HG03460 (cell line): ENCODE data around the gene C16orf89.
"Not testable (repeated sequence)": the region's sequence is repeated elsewhere in the genome, so short reads cannot be mapped to it uniquely, and the experiment has no call there.

Experiments used
- ATAC-seq: cut with Tn5 transposase; IDR thresholded peaks from one replicate; pipeline ENCODE4 v1.9.1; 2021; ENCODE audit not compliant: unreplicated experiment

Gene C16orf89

GRCh38 chr16:5062051-5062450 lies 3.7 kb downstream of the C16orf89 start:
- ATAC-seq = no peak

GRCh38 chr16:5060073-5060641 lies 5.6 kb downstream of the C16orf89 start:
- ATAC-seq = no peak

- ATAC-seq = no peak
These were observed 6.2 kb downstream of the C16orf89 start for GRCh38 chr16:5059386-5060072.

- no peak for ATAC-seq
These were observed 7.3 kb downstream of the C16orf89 start for GRCh38 chr16:5058476-5058875.

GRCh38 chr16:5056352-5056751 lies 9.4 kb downstream of the C16orf89 start:
- ATAC-seq = no peak

GRCh38 chr16:5054876-5055865 lies 10.6 kb downstream of the C16orf89 start:
- ATAC-seq = no peak

- no peak for ATAC-seq
These were observed 18.8 kb downstream of the C16orf89 start for GRCh38 chr16:5046914-5047313.

GRCh38 chr16:5045499-5046115 lies 20.1 kb downstream of the C16orf89 start:
- no peak for ATAC-seq

- ATAC-seq = not testable (repeated sequence)
These were observed 21.2 kb downstream of the C16orf89 start for GRCh38 chr16:5044581-5044980.

- ATAC-seq = no peak
These were observed 21.7 kb downstream of the C16orf89 start for GRCh38 chr16:5044011-5044540.

GRCh38 chr16:5042574-5043171 lies 23.1 kb downstream of the C16orf89 start:
- no peak for ATAC-seq

- ATAC-seq = no peak
These were observed 24.1 kb downstream of the C16orf89 start for GRCh38 chr16:5041600-5042133.

- no peak for ATAC-seq
These were observed 25.3 kb downstream of the C16orf89 start for GRCh38 chr16:5040451-5040850.

- no peak for ATAC-seq
These were observed 29.3 kb downstream of the C16orf89 start for GRCh38 chr16:5036228-5037156.

GRCh38 chr16:5035909-5036227 lies 29.9 kb downstream of the C16orf89 start:
- no peak for ATAC-seq

GRCh38 chr16:5034167-5034523 lies 31.6 kb downstream of the C16orf89 start:
- ATAC-seq = no peak

- peak; percentile 90 for ATAC-seq
These were observed 32.2 kb downstream of the C16orf89 start, which contains the start of gene NAGPA for GRCh38 chr16:5033256-5034166. Gene NAGPA (minus strand): TSS chr16:5033935. CDS start chr16:5033914, 21 bp downstream.

GRCh38 chr16:5032748-5033167 lies 33.0 kb downstream of the C16orf89 start:
- ATAC-seq = peak; percentile 4
